Transverse colon (tissue), 4 donors: ENCODE measurements around the gene ACTR1A. TPM values are rescaled to one million over a fixed set of nuclear protein-coding genes. Genes with fewer than 3 reads are reported as not detected.
"Not testable (repeated sequence)": the region's sequence is repeated elsewhere in the genome, so short reads cannot be mapped to it uniquely, and the experiment has no call there.

Source experiments
- DNase-seq: peaks from one replicate; pipeline ENCODE4 v3.0.0-alpha.2; 2019
- H3K27ac ChIP-seq, 4 donors: fragments of 200-600 bp; sonication (generic); 2 replicates each; pipeline ENCODE4 v1.5.1; 2016 to 2018; ENCODE audit warnings: inconsistent platforms in 4 of 4
- H3K27me3 ChIP-seq: fragments of 200-600 bp; sonication (generic); 2 replicates; pipeline ENCODE4 v1.5.1; 2017; ENCODE audit warnings: inconsistent platforms
- H3K36me3 ChIP-seq, 4 donors: fragments of 200-600 bp; sonication (generic); 2 replicates each; pipeline ENCODE4 v1.5.1; 2017 to 2019; ENCODE audit warnings: inconsistent platforms in 4 of 4
- H3K4me1 ChIP-seq, 4 donors: fragments of 200-600 bp; sonication (generic); 2 replicates each; pipeline ENCODE4 v1.5.1; 2017 to 2020; ENCODE audit warnings: inconsistent platforms in 4 of 4
- H3K4me3 ChIP-seq, 4 donors: fragments of 200-600 bp; sonication (generic); 1 replicate in 1 of 4; 2 replicates in 3 of 4; pipeline versions ENCODE4 v1.5.1 to v1.6.1; 2017 to 2019; ENCODE audit warnings: inconsistent platforms in 4 of 4
- H3K9me3 ChIP-seq, 2 donors: fragments of 200-600 bp; sonication (generic); 2 replicates each; pipeline ENCODE4 v1.5.1; 2017 to 2019; ENCODE audit warnings: inconsistent platforms in 2 of 2
- EP300 ChIP-seq: sonication (generic); formaldehyde crosslinking; IDR thresholded peaks from one replicate; pipeline ENCODE4 v1.6.1; 2017; ENCODE audit warnings: antibody characterized with exemption, low read depth
- POLR2A ChIP-seq: fragments of 450-650 bp; IDR thresholded peaks from one replicate; pipeline ENCODE4 v1.6.1; 2016; ENCODE audit warnings: antibody characterized with exemption, mild to moderate bottlenecking, moderate library complexity
- POLR2AphosphoS5 ChIP-seq, 3 donors: sonication (generic); formaldehyde crosslinking; IDR thresholded peaks; one replicate each; pipeline ENCODE4 v1.6.1; 2016; ENCODE audit warnings: antibody characterized with exemption in 3 of 3
- WGBS, 2 donors: methylation state at CpG; one replicate each; pipeline ENCODE4 v1.1.5; 2018; ENCODE audit warnings: low coverage in 1 of 2; 5-methylcytosine and 5-hydroxymethylcytosine counted together
- in situ Hi-C, 4 donors: fragments of 200-750 bp; cut with MboI; loops; one replicate each; pipeline versions ENCODE4 v1.15.0 to v1.15.1; 2017; ENCODE audit warnings: low sequenced_read_pairs in 3 of 4, low pct_ligation_motif_present in 1 of 4, low pct_unique_long_range_greater_than_20kb in 1 of 4
- intact Hi-C: fragments of 100-400 bp; cut with DNase I; formaldehyde crosslinking; loops from one replicate; pipeline ENCODE4 v1.15.1; 2023; ENCODE audit warnings: low total_unique reads
- total RNA-seq, 4 donors: library from RNA; depleted of rRNA; stranded (reverse); fragments of >200 nt; gene quantifications; one replicate each; pipeline ENCODE4 v1.1.0, GENCODE V29; 2016
- TF ChIP-seq, protein P1 (sequence below), 5 experiments: fragments of 200-600 bp in 3 of 5; fragments of 450-650 bp in 2 of 5; sonication (generic) in 3 of 5; IDR thresholded peaks; 1 replicate in 2 of 5; 2 replicates in 3 of 5; pipeline ENCODE4 v1.5.1; 2016 to 2017; ENCODE audit warnings: antibody characterized with exemption in 5 of 5, inconsistent platforms in 3 of 5, mild to moderate bottlenecking in 2 of 5, moderate library complexity in 1 of 5

Gene ACTR1A
- total RNA-seq, 4 donors from 2014 or later, result 49.7 to 90.8 (median 79.4) TPM

DNA sequence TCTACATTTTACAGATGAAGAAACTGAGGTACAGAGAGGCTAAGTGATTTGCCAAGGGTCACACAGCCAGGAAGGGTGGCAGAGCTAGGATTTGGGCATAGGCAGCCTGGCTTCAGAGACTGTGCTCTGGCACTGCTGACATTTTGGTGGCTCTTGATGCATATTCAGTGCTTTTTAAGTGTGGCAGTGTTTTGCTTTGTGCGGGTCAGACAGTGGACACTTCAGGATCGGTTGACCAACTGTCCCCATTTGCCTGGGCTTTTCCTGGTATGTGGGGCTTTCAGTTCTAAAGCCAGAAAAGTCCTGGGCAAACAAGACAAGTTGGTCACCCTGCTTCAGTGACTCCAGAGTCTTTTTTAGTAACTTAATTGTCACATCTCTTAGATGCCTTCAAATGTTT lies 36.3 kb upstream of the ACTR1A start:
- TF ChIP-seq EP300, result no peak
- no peak for TF ChIP-seq POLR2A
- TF ChIP-seq, protein P1, sequence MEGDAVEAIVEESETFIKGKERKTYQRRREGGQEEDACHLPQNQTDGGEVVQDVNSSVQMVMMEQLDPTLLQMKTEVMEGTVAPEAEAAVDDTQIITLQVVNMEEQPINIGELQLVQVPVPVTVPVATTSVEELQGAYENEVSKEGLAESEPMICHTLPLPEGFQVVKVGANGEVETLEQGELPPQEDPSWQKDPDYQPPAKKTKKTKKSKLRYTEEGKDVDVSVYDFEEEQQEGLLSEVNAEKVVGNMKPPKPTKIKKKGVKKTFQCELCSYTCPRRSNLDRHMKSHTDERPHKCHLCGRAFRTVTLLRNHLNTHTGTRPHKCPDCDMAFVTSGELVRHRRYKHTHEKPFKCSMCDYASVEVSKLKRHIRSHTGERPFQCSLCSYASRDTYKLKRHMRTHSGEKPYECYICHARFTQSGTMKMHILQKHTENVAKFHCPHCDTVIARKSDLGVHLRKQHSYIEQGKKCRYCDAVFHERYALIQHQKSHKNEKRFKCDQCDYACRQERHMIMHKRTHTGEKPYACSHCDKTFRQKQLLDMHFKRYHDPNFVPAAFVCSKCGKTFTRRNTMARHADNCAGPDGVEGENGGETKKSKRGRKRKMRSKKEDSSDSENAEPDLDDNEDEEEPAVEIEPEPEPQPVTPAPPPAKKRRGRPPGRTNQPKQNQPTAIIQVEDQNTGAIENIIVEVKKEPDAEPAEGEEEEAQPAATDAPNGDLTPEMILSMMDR (IDR thresholded peaks at IDR 0.05), result no peak
- no peak for TF ChIP-seq POLR2AphosphoS5 (IDR thresholded peaks at IDR 0.05)
- 88% methylated on average over 2 of the region's 2 CpGs; no CpG with 5 or more reads in 1 of the 2 donors for WGBS, 2 donors
- intact Hi-C loops, result no loop called here

DNA sequence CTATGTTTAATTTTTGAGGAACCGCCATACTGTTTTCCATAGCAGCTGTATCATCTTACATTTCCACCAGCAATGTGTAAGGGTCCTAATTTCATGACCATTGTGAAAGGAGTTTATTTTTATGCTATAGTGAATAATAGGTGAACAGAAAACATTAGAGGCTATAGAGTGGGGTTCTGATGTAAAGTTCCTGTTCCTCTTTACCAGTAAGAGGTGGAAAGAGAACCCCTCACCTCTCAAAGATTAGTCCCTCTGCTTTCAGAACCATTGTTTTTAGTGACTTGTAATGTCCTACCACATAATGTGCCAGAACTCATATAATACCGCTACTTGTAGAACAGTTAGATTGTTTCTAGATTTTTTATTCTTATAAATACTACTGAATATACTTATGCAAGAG lies 35.4 kb upstream of the ACTR1A start:
- H3K4me1 ChIP-seq, result no peaks in the 10 kb centered on the region
- intact Hi-C loops, result no loop called here

More for the DNA sequence above, 36.3 kb upstream of the ACTR1A start:
- no peak overlapping the region for H3K27ac ChIP-seq
- no peaks in the 10 kb centered on the region for H3K36me3 ChIP-seq
- no peak overlapping the region for H3K4me3 ChIP-seq
- H3K9me3 ChIP-seq, result no peaks in the 10 kb centered on the region
- H3K4me1 ChIP-seq, result no peaks in the 10 kb centered on the region
- DNase-seq, result no peak
- no peaks in the 10 kb centered on the region for H3K27me3 ChIP-seq
- in situ Hi-C loops, result no loop called here

DNA sequence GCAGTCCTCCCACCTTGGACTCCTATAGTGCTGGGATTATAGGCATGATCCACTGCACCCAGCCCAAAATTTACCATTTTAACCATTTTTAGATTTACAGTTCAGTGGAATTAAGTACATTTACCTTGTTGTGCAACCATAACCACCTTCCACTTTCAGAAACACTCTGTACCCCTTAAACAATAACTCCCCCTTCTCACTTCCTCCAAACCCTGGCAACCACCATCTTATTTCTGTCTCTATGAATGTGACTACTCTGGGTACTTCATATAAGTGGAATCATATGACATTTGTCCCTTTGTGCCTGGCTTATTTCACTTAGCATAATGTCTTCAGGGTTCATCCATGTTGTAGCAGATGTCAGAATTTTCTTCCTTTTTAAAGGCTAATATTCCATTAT lies 34.9 kb upstream of the ACTR1A start:
- no peaks in the 10 kb centered on the region for H3K27me3 ChIP-seq
- in situ Hi-C loops (no loop called here), intact Hi-C loops (no loop called here)

More for the DNA sequence above, 35.4 kb upstream of the ACTR1A start:
- in situ Hi-C loops, result no loop called here
- H3K9me3 ChIP-seq, result no peaks in the 10 kb centered on the region
- no peak overlapping the region for H3K4me3 ChIP-seq
- no peak overlapping the region for H3K27ac ChIP-seq
- no peaks in the 10 kb centered on the region for H3K36me3 ChIP-seq
- H3K27me3 ChIP-seq, result no peaks in the 10 kb centered on the region
- no peak for TF ChIP-seq POLR2A
- TF ChIP-seq POLR2AphosphoS5 (IDR thresholded peaks at IDR 0.05), result no peak
- TF ChIP-seq, protein P1 (IDR thresholded peaks at IDR 0.05), result no peak
- TF ChIP-seq EP300, result no peak
- DNase-seq, result no peak
- 93 to 97% methylated on average over 2 of the region's 2 CpGs for WGBS, 2 donors

DNA sequence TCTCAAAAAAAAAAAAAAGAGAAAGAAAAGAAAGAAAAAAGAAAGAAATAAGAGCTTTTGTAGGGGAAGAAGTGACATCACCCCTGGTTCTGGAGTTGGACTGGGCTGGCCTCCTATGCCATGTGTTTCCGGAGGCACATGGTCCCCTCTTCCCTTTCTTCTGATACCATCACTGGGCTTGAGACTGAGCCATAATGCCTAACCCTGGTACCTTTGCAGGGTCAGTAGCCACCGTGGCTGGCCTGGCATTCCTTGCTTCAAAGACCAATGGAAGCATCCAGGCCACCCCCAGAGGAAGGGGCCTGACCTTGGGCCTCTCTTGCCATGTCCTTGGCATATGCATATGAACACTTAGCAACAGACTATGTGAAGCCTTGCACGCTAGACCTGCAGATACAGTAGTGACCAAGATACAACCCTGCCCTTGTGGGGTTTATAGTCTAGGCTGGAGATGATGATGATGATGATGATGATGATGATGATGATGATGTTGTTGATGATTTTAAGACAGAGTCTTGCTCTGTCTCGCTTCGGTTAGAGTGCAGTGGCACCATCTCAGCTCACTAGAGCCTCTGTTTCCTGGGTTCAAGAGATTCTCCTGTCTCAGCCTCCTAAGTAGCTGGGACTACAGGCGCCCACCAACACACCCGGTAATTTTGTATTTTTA lies 33.1 kb upstream of the ACTR1A start:
- TF ChIP-seq EP300, result no peak
- TF ChIP-seq, protein P1 (IDR thresholded peaks at IDR 0.05), result no peak
- no peak for TF ChIP-seq POLR2A
- TF ChIP-seq POLR2AphosphoS5 (IDR thresholded peaks at IDR 0.05), result no peak
- no peak overlapping the region for H3K27ac ChIP-seq
- no peaks in the 10 kb centered on the region for H3K9me3 ChIP-seq
- H3K36me3 ChIP-seq, result no peaks in the 10 kb centered on the region
- no peaks in the 10 kb centered on the region for H3K4me1 ChIP-seq
- in situ Hi-C loops, result no loop called here
- no peak overlapping the region for H3K4me3 ChIP-seq
- intact Hi-C loops, result no loop called here
- WGBS, 2 donors, result 96% methylated on average over 7 of the region's 7 CpGs; no CpG with 5 or more reads in 1 of the 2 donors
- no peaks in the 10 kb centered on the region for H3K27me3 ChIP-seq
- DNase-seq, result no peak

More for the DNA sequence above, 34.9 kb upstream of the ACTR1A start:
- Histone ChIP-seq H3K36me3 (no peaks in the 10 kb centered on the region), H3K9me3 (no peaks in the 10 kb centered on the region), H3K4me3 (no peak overlapping the region), H3K4me1 (no peaks in the 10 kb centered on the region), H3K27ac (no peak overlapping the region)
- DNase-seq, result no peak
- no peak for TF ChIP-seq EP300
- no peak for TF ChIP-seq POLR2AphosphoS5 (IDR thresholded peaks at IDR 0.05)
- no peak for TF ChIP-seq POLR2A
- TF ChIP-seq, protein P1 (IDR thresholded peaks at IDR 0.05), result no peak

DNA sequence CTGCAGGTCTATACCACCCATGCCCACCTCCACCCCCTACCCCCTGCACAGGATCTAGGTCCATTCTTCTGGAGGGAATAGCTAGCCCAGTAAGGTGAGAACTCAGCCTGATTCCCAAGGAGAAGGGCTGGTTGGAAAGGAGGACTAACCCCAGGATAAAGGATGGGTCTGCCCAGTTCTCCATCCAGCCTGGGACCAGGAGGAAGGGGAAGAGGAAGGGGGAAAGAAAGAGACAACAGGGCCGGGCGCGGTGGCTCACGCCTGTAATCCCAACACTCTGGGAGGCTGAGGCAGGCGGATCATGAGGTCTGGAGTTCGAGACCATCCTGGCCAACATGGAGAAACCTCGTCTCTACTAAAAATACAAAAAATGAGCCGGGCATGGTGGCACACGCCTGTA lies 32.5 kb upstream of the ACTR1A start:
- H3K9me3 ChIP-seq, in situ Hi-C loops, H3K4me1 ChIP-seq, intact Hi-C loops, DNase-seq, H3K4me3 ChIP-seq, H3K27ac ChIP-seq, H3K27me3 ChIP-seq, H3K36me3 ChIP-seq: not testable (repeated sequence)
- WGBS, 2 donors, result 97% methylated on average over 9 of the region's 9 CpGs; no CpG with 5 or more reads in 1 of the 2 donors
